GM12878 (cell line): ENCODE results near the gene DPP6. TPM values are rescaled to one million over a fixed set of nuclear protein-coding genes. Genes with fewer than 3 reads are reported as not detected.
"Not testable (repeated sequence)": the region's sequence is repeated elsewhere in the genome, so short reads cannot be mapped to it uniquely, and the experiment has no call there.

Experiments
- ATAC-seq: fragments of 200-7000 bp; cut with Tn5 transposase; 3 replicates; pipeline ENCODE4 v1.9.1; 2020; ENCODE audit warnings: mild to moderate bottlenecking, moderate library complexity
- BruUV-seq: library from RNA; stranded (reverse); fragments of 400-500 nt; replicated peaks from 2 replicates; lab custom pipeline; 2021; lab: Mats Ljungman, UMichigan
- CTCF ChIA-PET: fragments of 300-600 bp; sonication (Branson Sonifier 250); formaldehyde crosslinking; extraction: SDS; loops from one replicate; lab custom pipeline; 2021; ENCODE audit warnings: inconsistent platforms; lab: Yijun Ruan, JAX
- POLR2A ChIA-PET: fragments of 350-600 bp; formaldehyde crosslinking; extraction: SDS; loops from one replicate; lab custom pipeline; 2021; ENCODE audit warnings: inconsistent platforms; lab: Charles Lee
- RAD21 ChIA-PET: fragments of 300-600 bp; sonication (Branson Sonifier 250); formaldehyde crosslinking; loops from one replicate; lab custom pipeline; 2023; ENCODE audit warnings: antibody characterized with exemption; ENCODE audit not compliant: unreplicated experiment; lab: Charles Lee
- SMC1A ChIA-PET: fragments of 300-600 bp; sonication (Branson Sonifier 250); formaldehyde crosslinking; loops from one replicate; lab custom pipeline; 2023; ENCODE audit not compliant: unreplicated experiment, uncharacterized antibody; lab: Charles Lee
- DNase-seq: peaks from one replicate; pipeline ENCODE4 v3.0.0-alpha.2; 2011; ENCODE audit warnings: low read depth, low spot score
- FAIRE-seq: peaks from 3 replicates; lab custom pipeline; 2011; peaks lifted over from hg19 to GRCh38; lab: Jason Lieb, UNC
- H2AFZ ChIP-seq: 2 replicates; pipeline ENCODE4 v1.6.0; 2011; ENCODE audit warnings: low read depth, low read length, control low read depth; ENCODE audit not compliant: control insufficient read depth
- H3K27ac ChIP-seq: 2 replicates; pipeline ENCODE4 v1.5.1; 2011; ENCODE audit warnings: control low read depth; ENCODE audit not compliant: control insufficient read depth, insufficient read depth
- H3K27me3 ChIP-seq, 2 experiments: replicated peaks in 1 of 2; 2 replicates each; pipeline versions ENCODE4 v1.6.0 to v1.6.1; 2011; ENCODE audit warnings: low read length in 1 of 2; ENCODE audit not compliant: control insufficient read depth in 2 of 2, insufficient read depth in 2 of 2
- H3K36me3 ChIP-seq, 2 experiments: 2 replicates each; pipeline ENCODE4 v1.5.1; 2011; ENCODE audit warnings: low read length in 1 of 2; ENCODE audit not compliant: control insufficient read depth in 2 of 2, insufficient read depth in 2 of 2
- H3K4me1 ChIP-seq: 2 replicates; pipeline ENCODE4 v1.6.1; 2011; ENCODE audit warnings: mild to moderate bottlenecking, low read length, moderate library complexity, mixed read lengths; ENCODE audit not compliant: control insufficient read depth, insufficient read depth
- H3K4me2 ChIP-seq: 2 replicates; pipeline ENCODE4 v1.6.0; 2011; ENCODE audit warnings: control low read depth; ENCODE audit not compliant: control insufficient read depth, insufficient read depth
- H3K4me3 ChIP-seq: fragments of 200-600 bp; sonication (generic); 2 replicates; pipeline ENCODE4 v1.5.1; 2016
- H3K79me2 ChIP-seq: 2 replicates; pipeline ENCODE4 v1.6.0; 2011; ENCODE audit warnings: low read length; ENCODE audit not compliant: control insufficient read depth, insufficient read depth
- H3K9ac ChIP-seq: 2 replicates; pipeline ENCODE4 v1.8.0; 2011; ENCODE audit warnings: low read length, control low read depth, mixed read lengths; ENCODE audit not compliant: control insufficient read depth, insufficient read depth
- H3K9me3 ChIP-seq: replicated peaks from 3 replicates; pipeline ENCODE4 v1.5.1; 2011; ENCODE audit warnings: mild to moderate bottlenecking, low read length; ENCODE audit not compliant: control insufficient read depth, insufficient read depth
- H4K20me1 ChIP-seq: 2 replicates; pipeline ENCODE4 v1.6.0; 2011; ENCODE audit not compliant: control insufficient read depth, insufficient read depth
- CBX5 ChIP-seq: sonication (generic); IDR thresholded peaks from 2 replicates; pipeline ENCODE4 v1.6.1; 2016; ENCODE audit warnings: low read depth, moderate library complexity, mild to moderate bottlenecking, inconsistent platforms
- SIN3A ChIP-seq: IDR thresholded peaks from 2 replicates; pipeline ENCODE4 v1.6.1; 2012; ENCODE audit warnings: low read depth, low read length, improper control_type of control experiment
- SIX5 ChIP-seq: IDR thresholded peaks from 2 replicates; pipeline ENCODE4 v1.6.1; 2011; ENCODE audit warnings: mild to moderate bottlenecking, low read depth, low read length, moderate library complexity; ENCODE audit not compliant: severe bottlenecking
- WGBS: methylation state at CpG from one replicate; pipeline ENCODE4 v1.1.6; 2016; ENCODE audit warnings: low lambda C conversion rate; ENCODE audit not compliant: insufficient replicate concordance, insufficient coverage; ENCODE audit errors: missing lambda C conversion rate; 5-methylcytosine and 5-hydroxymethylcytosine counted together
- in situ Hi-C: fragments of 300-500 bp; cut with MboI; formaldehyde crosslinking; loops from 9 replicates; pipeline ENCODE4 v1.14.3; 2018; ENCODE audit warnings: mixed read lengths
- intact Hi-C: fragments of 100-400 bp; cut with micrococcal nuclease; formaldehyde crosslinking; loops from one replicate; pipeline ENCODE4 v1.14.2; 2022; ENCODE audit not compliant: unreplicated experiment
- polyA plus RNA-seq, 11 experiments: library from polyadenylated mRNA; depleted of rRNA in 4 of 11; unstranded in 6 of 11; stranded (reverse) in 5 of 11; fragments of >200 nt; fragmentation: Nextera tagmentation in 4 of 11; fragmentation: Illumina TruSeq in 1 of 11; extraction: Ambion mirVana in 4 of 11; extraction: Trizol in 1 of 11; gene quantifications; 1 replicate in 1 of 11; 2 replicates in 10 of 11; pipeline versions ENCODE4 v1.2.1 to v1.2.3, GENCODE V29; 2011 to 2016; ENCODE audit warnings: inconsistent platforms in 2 of 11, missing spikeins in 2 of 11, low read depth in 1 of 11
- total RNA-seq, 4 experiments: library from RNA; depleted of rRNA in 3 of 4; stranded (reverse); fragments of >200 nt in 3 of 4; fragmentation: Illumina TruSeq in 1 of 4; extraction: Trizol in 1 of 4; gene quantifications; 2 replicates each; pipeline versions ENCODE4 v1.2.1 to v1.2.3, GENCODE V29; 2013 to 2021

DPP6 gene
- total and polyA plus RNA-seq, 10 of the 15 experiments (the other 5 are each of a cell fraction or from before 2014, with no cell fraction given), result not detected

DNA sequence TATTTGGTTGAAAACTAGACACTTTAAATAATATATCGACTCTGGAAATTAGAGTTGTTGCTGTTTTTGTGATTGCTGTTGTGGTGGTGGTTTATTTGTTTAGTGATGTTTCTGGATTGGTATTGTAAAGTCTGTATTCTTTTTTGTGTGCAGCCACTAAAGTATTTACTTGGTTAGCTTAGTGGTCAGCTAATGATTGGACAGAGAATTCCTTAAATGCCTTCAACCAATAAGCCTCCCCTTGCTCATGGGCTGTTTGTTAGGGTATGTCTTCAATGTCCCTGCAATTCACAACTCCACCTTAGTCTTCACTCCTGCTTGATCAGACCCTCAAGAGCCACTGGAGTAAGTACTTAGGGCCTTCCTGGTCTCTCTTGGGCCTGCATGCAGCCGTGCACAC lies 879.7 kb downstream of the DPP6 start:
- ChIA-PET POLR2A (no interaction called here), CTCF (interaction anchor here (0.6 kb wide), 1 partner anchor 971 kb away, joined by 3 read pairs; no protein-coding TSS in a partner anchor), RAD21 (no interaction called here), SMC1A (no interaction called here)
- TF ChIP-seq SIX5, result no peak
- no peak for TF ChIP-seq SIN3A
- Histone ChIP-seq H3K36me3 (no peaks in the 10 kb centered on the region), H3K27ac (no peak overlapping the region), H3K4me3 (no peak overlapping the region), H3K4me2 (no peak overlapping the region), H3K79me2 (peaks cover 3% of the 10 kb centered on the region; the same call in 1 of the 2 replicates), H3K27me3 (no peaks in the 10 kb centered on the region), H3K9me3 (peaks cover 11% of the 10 kb centered on the region; the same call in 2 of the 3 replicates), H3K9ac (no peak overlapping the region), H4K20me1 (no peaks in the 10 kb centered on the region), H3K4me1 (peaks cover 4% of the 10 kb centered on the region; the same call in 1 of the 2 replicates), H2AFZ (no peak overlapping the region)
- no TSS peak for BruUV-seq
- FAIRE-seq (no peak), ATAC-seq (no peak), DNase-seq (no peak)
- 90% methylated on average over 2 of the region's 2 CpGs for WGBS
- intact Hi-C loops (no loop called here), in situ Hi-C loops (no loop called here)

DNA sequence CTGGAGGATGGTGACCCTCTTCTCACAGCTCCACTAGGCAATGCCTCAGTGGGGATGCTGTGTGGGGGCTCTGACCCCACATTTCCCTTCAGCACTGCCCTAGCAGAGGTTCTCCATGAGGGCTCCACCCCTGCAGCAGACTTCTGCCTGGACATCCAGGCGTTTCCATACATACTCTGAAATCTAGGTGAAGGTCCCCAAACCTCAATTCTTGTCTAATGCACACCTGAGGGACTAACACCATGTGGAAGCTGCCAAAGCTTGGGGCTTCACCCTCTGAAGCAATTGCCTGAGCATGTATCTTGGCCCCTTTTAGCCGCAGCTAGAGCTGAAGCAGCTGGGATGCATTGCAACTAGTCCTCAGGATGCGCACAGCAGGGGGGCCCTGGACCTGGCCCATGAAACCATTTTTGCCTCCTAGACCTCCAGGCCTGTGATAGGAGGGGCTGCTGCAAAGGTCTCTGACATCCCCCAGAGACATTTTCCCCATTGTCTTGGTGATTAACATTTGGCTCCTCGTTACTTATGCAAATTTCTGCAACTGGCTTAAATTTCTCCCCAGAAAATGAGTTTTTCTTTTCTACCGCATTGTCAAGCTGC lies 882.3 kb downstream of the DPP6 start:
- ATAC-seq, result not testable (repeated sequence)

More for the DNA sequence above, 882.3 kb downstream of the DPP6 start:
- H3K27me3 ChIP-seq, SMC1A ChIA-PET: not testable (repeated sequence)
- TF ChIP-seq CBX5, result 0 out of 2 replicates have a peak, but pooled peaks have one; percentile 44
- TF ChIP-seq, all 136 proteins: peak for 1; not testable (repeated sequence) for 135
- 76% methylated on average over 5 of the region's 5 CpGs for WGBS
- H2AFZ ChIP-seq, POLR2A ChIA-PET, H3K79me2 ChIP-seq, in situ Hi-C loops, FAIRE-seq, H3K27ac ChIP-seq, CTCF ChIA-PET, H4K20me1 ChIP-seq, H3K36me3 ChIP-seq, H3K4me3 ChIP-seq, H3K4me2 ChIP-seq, H3K9ac ChIP-seq, DNase-seq, intact Hi-C loops, BruUV-seq, H3K4me1 ChIP-seq, RAD21 ChIA-PET: not testable (repeated sequence)
- H3K9me3 ChIP-seq, result peaks cover 11% of the 10 kb centered on the region; the same call in 2 of the 3 replicates
